KMS-11 (cell line): ENCODE measurements around the gene GAB2.

Source experiments
- H2AFZ ChIP-seq: fragments of 200-600 bp; sonication (generic); 2 replicates; pipeline ENCODE4 v1.6.1; 2016; ENCODE audit warnings: antibody characterized with exemption, mixed run types, low read depth
- H3K27ac ChIP-seq: fragments of 200-600 bp; sonication (generic); 2 replicates; pipeline ENCODE4 v1.6.1; 2016; ENCODE audit warnings: mild to moderate bottlenecking, mixed run types
- H3K27me3 ChIP-seq: fragments of 200-600 bp; sonication (generic); 2 replicates; pipeline ENCODE4 v1.6.1; 2017; ENCODE audit warnings: mild to moderate bottlenecking, low read depth, mixed run types, moderate library complexity; ENCODE audit not compliant: insufficient read depth
- H3K36me3 ChIP-seq: fragments of 200-600 bp; sonication (generic); 2 replicates; pipeline ENCODE4 v1.6.1; 2017; ENCODE audit warnings: mild to moderate bottlenecking, mixed run types; ENCODE audit not compliant: insufficient read depth
- H3K4me1 ChIP-seq: fragments of 200-600 bp; sonication (generic); 2 replicates; pipeline ENCODE4 v1.6.1; 2016; ENCODE audit warnings: mild to moderate bottlenecking, low read depth, mixed run types; ENCODE audit not compliant: poor library complexity, severe bottlenecking
- H3K4me2 ChIP-seq: fragments of 200-600 bp; sonication (generic); 2 replicates; pipeline ENCODE4 v1.7.0; 2016; ENCODE audit warnings: mild to moderate bottlenecking, mixed run types
- H3K4me3 ChIP-seq: fragments of 200-600 bp; sonication (generic); IDR thresholded peaks from 2 replicates; pipeline ENCODE4 v1.6.1; 2017; ENCODE audit warnings: low read depth, low read length, mixed read lengths; ENCODE audit not compliant: insufficient read depth
- H3K79me2 ChIP-seq: fragments of 200-600 bp; sonication (generic); 2 replicates; pipeline ENCODE4 v1.6.1; 2016; ENCODE audit warnings: low read depth, mixed run types; ENCODE audit not compliant: insufficient read depth
- H3K9ac ChIP-seq: fragments of 200-600 bp; sonication (generic); 2 replicates; pipeline ENCODE4 v1.6.1; 2016; ENCODE audit warnings: mild to moderate bottlenecking, mixed run types
- H4K20me1 ChIP-seq: fragments of 200-600 bp; sonication (generic); 2 replicates; pipeline ENCODE4 v1.6.1; 2016; ENCODE audit warnings: mild to moderate bottlenecking, mixed run types; ENCODE audit not compliant: insufficient read depth
- TF ChIP-seq, protein P1 (sequence below): fragments of 200-600 bp; sonication (generic); conservative IDR thresholded peaks from 2 replicates; pipeline ENCODE4 v1.6.1; 2017; ENCODE audit warnings: low read depth, mild to moderate bottlenecking, antibody characterized with exemption, low read length, moderate library complexity, mixed read lengths

GAB2 gene

DNA sequence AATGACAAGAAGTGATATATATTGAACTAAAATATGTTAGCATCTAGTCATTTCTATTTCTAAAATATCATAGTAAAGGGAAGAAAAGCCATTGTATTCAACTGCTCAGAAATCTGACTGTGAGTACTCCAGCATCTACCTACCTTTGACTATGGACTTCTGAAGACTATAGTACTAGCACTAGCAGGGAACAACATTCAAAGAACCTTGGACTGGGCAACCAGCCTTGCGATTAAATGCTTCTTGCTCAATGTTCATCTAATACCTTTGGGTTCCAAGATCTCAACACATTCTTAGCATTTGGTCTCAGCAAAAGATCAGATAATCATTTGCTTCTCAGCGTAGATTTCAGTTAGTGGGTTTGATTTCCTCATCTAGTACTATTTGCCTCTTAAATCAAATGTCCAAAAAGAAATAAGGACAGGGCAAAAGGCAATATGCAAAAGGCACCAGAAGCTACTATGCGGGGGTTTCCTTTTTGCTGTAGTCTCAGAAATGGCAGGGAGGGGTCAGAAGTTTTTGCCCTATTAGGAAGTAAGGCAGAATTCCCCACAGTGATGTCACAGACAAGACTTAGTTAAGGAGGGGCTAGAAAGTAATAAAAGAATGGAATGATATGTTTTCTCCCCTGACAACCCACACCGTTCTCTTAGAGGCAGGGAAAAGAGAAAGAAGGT lies 80.6 kb downstream of the GAB2 start:
- no peak overlapping the region for H2AFZ ChIP-seq
- no peak overlapping the region for H3K4me2 ChIP-seq
- no peaks in the 10 kb centered on the region for H3K79me2 ChIP-seq
- no peak overlapping the region for H3K4me3 ChIP-seq
- TF ChIP-seq, protein P1, sequence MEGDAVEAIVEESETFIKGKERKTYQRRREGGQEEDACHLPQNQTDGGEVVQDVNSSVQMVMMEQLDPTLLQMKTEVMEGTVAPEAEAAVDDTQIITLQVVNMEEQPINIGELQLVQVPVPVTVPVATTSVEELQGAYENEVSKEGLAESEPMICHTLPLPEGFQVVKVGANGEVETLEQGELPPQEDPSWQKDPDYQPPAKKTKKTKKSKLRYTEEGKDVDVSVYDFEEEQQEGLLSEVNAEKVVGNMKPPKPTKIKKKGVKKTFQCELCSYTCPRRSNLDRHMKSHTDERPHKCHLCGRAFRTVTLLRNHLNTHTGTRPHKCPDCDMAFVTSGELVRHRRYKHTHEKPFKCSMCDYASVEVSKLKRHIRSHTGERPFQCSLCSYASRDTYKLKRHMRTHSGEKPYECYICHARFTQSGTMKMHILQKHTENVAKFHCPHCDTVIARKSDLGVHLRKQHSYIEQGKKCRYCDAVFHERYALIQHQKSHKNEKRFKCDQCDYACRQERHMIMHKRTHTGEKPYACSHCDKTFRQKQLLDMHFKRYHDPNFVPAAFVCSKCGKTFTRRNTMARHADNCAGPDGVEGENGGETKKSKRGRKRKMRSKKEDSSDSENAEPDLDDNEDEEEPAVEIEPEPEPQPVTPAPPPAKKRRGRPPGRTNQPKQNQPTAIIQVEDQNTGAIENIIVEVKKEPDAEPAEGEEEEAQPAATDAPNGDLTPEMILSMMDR = no peak
- no peaks in the 10 kb centered on the region for H3K36me3 ChIP-seq
- no peak overlapping the region for H3K27ac ChIP-seq
- H3K4me1 ChIP-seq = peaks cover 10% of the 10 kb centered on the region
- H3K9ac ChIP-seq = no peak overlapping the region
- no peaks in the 10 kb centered on the region for H4K20me1 ChIP-seq
- H3K27me3 ChIP-seq = no peaks in the 10 kb centered on the region

DNA sequence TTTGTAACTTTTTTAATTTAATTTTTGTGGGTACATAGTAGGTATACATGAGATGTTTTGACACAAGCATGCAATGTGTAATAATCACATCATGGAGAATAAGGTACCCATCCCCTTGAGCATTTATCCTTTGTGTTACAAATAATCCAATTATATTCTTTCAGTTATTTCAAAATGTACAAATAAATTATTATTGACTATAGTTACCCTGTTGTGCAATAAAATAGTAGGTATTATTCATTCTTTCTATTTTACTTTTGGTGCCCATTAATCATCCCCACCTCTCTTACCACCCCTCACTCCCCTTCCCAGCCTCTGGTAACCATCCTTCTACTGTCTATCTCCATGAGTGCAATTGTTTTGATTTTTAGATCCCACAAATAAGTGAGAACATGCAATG lies 83.5 kb downstream of the GAB2 start:
- no peak overlapping the region for H3K9ac ChIP-seq
- TF ChIP-seq, protein P1 = no peak
- no peaks in the 10 kb centered on the region for H3K27me3 ChIP-seq
- H3K4me3 ChIP-seq = no peak overlapping the region
- no peaks in the 10 kb centered on the region for H3K36me3 ChIP-seq
- no peaks in the 10 kb centered on the region for H4K20me1 ChIP-seq
- no peaks in the 10 kb centered on the region for H3K79me2 ChIP-seq
- H3K27ac ChIP-seq = no peak overlapping the region
- H3K4me2 ChIP-seq = no peak overlapping the region
- H3K4me1 ChIP-seq = peaks cover 17% of the 10 kb centered on the region
- no peak overlapping the region for H2AFZ ChIP-seq

DNA sequence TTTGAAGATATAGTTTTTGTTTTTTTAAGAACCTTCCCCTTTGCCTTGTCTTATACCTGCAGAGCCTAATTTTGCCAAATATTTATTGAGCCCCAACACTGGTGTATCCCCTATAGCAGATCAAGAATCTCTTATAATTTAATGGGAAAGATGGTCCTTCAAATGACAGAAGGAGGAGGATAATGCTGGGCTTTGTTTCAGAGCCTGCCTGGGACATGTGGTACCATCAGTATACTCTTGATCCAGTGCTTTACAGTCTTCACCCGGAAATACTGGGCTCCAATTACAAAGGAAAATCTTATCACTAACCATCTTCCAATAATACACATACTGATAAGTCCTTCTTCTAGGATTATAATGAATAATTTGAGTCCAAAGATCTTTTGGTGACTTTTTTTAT lies 84.7 kb downstream of the GAB2 start:
- Histone ChIP-seq H3K36me3 (no peaks in the 10 kb centered on the region), H3K27ac (no peak overlapping the region), H3K9ac (no peak overlapping the region), H3K27me3 (no peaks in the 10 kb centered on the region), H3K4me3 (no peak overlapping the region), H3K79me2 (no peaks in the 10 kb centered on the region), H3K4me1 (peaks cover 17% of the 10 kb centered on the region), H2AFZ (no peak overlapping the region), H4K20me1 (no peaks in the 10 kb centered on the region), H3K4me2 (no peak overlapping the region; the same call in 1 of the 2 replicates)
- TF ChIP-seq, protein P1 = no peak

DNA sequence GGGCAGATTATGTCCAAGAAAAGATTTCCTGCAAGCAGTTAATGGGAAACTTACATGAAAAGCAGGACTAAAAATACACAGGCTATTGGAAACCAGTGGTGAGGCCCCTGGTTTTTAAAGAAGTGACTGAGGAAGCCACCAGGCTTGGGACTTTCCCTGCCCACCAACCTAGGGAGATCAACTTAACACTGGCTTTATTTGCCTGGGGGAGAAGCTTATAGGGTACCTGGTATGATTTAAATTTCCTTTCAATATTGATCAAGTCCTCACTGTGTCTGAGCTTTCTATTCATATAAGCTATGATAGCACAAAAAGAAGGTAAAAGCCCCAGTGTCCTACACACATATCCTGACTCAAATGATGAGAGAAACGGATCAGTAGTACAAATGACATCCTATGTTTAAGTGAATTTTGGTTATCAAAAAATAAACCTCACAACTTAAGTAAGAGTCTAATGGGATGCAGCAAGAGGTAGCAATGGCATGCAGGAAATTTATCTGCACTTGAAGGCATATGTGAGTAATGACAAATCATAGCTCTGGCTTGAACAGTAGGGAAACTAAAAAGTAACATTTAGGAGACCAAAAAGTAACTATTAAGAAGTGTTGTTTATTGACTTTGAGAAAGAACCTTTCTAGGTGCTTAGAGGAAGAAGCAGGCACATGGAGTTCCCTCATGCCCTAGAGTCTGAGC lies 85.3 kb downstream of the GAB2 start:
- Histone ChIP-seq H3K79me2 (no peaks in the 10 kb centered on the region), H2AFZ (no peak overlapping the region), H3K27me3 (no peaks in the 10 kb centered on the region), H3K27ac (no peak overlapping the region), H3K36me3 (no peaks in the 10 kb centered on the region), H3K4me3 (no peak overlapping the region), H3K4me2 (peak overlapping the region; percentile 23), H3K9ac (no peak overlapping the region), H4K20me1 (no peaks in the 10 kb centered on the region), H3K4me1 (peaks cover 17% of the 10 kb centered on the region)
- TF ChIP-seq, protein P1 = no peak
